GM19372 (cell line): ENCODE data around the gene RNF121.

ENCODE experiments used
- ATAC-seq: cut with Tn5 transposase; IDR thresholded peaks from one replicate; pipeline ENCODE4 v1.9.1; 2021; ENCODE audit warnings: mild to moderate bottlenecking, low read depth, moderate library complexity; ENCODE audit not compliant: unreplicated experiment

RNF121 gene

DNA sequence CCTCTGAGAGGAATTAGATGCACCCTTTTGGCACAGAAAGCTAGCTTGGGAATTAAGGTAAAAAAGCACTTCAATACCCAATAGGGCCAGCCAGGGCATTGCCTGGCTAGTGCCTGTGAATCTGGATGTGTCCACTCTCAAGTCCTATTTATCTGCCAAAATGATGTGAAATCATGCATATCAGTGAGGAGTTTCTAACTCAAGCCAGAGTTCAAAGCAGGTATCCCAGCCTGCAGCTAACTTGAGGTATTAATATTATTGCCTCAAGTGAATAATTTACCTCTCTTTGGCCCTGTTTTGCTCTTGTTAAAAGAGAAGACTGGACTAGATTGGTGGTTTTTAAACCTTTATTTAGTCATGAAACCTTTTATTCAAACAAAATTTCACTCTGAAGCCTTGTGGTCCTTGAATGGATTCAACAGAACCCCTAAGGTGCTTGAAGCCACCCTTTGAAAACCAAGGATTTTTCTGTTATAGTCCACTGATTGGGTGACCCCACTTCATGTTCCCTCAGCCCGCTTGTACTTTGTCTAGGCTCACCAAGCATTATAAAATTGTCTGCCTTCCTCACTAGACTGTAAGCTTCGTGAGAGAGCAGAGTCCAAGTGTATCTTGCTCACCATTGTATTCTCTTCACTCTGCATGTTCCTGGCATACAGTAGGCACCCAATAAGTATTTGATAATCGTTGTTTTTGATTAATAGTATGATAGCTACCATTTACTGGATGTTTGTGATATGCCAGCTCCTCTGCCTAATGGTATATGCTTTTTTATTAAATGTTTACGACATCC lies 4.5 kb downstream of the RNF121 start:
- no peak for ATAC-seq

DNA sequence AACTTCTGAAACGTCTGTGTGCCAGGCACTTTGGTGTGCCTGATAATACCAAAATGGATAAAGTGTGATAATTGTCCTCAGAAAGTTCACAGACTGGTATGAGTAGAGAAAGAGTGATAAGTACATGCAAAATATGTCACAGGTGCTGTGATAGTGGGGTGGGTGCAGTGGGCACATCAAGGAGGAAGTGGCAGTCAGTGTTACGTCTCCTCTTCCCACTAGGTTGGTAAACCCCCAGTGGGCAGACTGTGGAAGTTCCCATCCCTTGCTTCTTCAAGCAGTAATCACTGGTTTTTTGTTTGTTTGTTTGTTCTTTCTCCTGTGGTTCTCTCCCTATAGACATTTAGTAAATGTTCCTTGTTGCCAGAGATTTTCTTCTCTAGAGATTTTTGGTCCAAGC lies 5.4 kb downstream of the RNF121 start:
- ATAC-seq: no peak

DNA sequence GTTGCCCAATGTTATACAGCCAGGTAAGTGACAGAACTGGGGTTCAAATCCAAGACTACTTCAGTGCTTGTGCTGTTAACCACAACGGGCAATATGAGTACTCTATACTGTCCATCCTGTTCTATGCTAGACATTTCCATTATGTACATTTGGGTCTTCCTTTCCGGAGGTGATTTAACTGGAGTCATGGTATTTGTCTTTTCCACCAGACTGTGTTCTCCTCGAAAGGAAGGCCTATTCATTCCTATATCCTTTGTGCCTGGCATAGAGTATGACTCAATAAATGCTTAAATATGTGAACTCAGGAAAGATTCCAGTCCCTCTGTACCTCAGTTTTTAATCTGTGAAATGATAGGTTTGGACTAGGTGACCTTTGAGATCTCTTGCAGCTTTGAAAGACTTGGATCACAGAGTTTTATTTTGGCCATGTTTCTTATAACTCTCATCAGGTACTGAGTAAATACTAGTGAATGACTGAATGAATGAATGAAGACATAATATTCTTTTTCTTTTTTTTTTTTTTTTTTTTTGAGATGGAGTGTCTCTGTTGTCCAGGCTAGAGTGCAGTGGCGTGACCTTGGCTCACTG lies 6.6 kb downstream of the RNF121 start:
- no peak for ATAC-seq

DNA sequence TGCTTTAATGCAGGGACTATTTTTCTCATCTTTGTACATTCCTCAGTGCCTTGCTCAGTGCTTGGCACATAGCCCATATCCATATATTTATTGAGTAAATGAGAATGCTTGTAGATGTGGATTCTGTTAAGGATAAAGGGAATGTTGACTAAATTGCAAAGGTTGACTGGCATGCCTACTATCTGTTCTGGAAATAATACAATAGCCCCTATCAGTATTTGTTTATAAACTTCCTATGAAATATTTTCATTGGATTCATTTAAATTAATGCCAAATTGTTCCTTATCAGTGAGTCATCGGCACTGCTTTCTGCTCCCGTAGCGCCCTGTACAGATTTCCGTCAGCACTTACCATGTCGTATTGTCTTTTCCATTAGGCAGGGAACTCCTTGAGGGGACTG lies 8.0 kb downstream of the RNF121 start:
- ATAC-seq: no peak

DNA sequence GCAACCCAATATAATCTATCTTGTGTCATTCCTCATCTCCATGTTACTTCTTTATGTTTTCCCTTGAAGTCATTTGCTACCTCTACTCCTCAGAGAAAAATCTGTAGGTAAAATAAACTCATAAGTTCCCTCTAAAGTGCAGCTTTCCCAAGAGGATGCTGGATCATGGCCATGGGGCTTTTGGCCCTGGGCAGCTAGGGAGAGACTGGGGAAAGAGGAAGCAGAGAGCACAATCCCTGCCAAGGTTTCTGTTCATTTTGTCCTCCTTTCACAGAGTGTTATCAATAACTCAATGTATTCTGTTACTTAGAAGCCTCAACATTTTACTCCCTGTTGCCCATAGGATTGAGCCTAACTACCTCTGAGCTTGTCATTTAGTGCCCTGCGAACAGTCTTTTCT lies 9.0 kb downstream of the RNF121 start:
- no peak for ATAC-seq

DNA sequence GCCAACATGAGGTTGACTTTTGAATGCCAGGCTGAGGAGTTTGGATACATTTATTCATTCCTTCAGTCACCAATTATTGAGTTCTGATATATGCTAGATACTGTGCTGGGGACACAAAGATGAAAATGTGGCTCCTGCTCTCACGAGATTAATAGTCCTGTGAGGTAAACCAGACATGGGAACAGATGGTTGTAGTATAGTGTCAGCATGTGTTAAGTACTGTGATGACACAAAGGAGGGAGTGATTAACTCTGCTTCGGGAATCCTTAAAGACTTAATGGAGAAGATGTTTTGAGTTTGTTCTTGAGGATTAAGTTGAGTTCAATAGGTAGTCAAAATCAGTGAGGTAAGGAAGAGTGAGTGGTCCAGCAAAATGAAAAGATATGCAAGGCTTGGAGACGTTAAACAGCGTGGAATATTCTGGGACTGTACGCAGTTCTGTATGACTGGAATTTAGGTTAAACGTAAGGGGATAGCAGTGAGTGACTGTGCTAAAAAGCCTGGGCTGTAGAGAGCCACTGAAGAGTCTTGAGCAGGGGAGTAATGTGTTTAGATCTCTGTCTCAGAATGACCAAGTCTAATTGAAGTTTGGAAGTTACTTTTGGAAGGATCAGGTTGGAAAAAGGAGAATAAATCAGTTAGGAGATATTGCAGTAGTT lies 11.8 kb downstream of the RNF121 start:
- no peak for ATAC-seq

DNA sequence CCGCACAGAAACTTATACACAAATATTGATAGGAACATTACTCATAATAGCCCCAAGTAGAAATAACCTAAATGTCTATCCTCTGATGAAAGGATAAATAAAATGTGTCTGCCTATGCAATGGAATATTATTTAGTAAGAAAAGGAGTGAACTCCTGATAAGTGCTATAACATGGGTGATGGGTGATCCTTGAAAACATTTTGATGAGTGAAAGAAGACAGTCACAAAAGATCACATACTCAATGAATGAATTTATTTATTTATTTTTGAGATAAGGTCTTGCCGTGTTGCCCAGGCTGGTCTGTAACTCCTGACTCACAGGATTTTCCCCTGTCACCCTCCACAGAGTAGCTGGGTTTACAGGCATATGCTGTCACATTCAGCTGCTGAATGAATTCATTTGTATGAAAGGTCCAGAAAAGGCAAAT lies 17.3 kb downstream of the RNF121 start:
- no peak for ATAC-seq

DNA sequence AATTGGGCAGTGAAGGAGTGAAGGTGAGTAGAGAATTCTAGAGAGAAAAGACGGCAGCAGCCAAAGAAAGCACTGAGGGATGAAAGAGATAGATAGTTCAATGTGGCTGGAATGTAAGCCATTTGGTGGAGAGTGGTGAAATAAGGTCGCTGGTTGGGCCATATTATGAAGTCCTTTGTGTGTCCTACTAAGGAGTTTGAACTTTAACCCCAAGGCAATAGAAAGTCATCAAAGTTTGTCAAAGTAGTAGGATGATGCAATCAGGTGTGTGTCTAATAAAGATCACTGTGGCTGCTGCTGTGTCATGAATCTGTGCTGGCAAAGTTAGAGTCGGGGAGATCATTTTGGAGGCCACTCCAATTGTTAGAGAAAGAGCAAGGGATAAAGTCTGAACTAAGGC lies 18.7 kb downstream of the RNF121 start:
- ATAC-seq: no peak

DNA sequence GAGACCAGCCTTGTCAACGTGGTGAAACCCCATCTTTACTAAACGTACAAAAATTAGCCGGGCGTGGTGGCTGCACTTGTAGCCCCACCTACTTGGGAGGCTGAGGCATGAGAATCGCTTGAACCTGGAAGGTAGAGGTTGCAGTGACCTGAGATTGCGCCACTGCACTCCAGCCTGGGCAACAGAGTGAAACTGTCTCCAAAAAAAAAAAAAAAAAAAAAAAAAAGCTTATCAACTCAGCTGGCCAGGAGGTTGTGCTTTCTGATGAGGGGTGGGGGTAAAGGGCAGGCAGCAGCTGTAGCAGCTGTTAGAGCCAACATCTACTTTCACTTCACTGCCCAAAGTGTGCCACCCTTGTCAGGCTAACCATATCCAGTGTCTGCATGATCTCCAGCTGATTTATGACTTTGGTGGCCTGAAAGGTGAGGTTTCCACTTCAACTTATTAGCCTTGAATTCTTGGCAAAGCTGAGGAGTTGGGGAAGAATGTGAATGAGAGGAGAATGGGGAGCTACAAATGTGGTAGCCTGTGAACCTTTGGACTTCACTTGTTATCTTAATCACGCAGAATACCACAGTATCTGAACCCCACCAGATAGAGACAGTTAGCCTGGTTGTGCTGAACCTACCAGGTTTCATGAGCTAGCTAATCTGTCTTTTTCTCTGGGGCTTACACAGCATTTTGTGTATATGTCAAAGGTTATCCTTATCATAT lies 19.6 kb downstream of the RNF121 start:
- no peak for ATAC-seq

DNA sequence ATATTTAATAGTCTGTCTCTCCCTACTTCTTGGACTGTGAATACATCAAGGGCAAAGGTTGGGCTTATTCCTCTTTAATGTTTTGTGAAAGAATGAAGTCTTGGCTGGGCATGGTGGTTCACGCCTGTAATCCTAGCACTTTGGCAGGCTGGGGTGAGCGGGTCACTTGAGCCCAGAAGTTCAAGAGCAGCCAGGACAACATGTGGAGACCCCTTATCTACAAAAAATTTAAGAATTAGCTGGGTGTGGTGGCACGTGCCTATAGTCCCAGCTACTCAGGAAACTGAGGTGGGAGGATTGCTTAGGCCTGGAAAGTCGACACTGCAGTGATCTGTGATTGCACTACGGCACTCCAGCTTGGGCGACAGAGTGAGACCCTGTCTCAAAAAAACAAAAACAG lies 20.2 kb downstream of the RNF121 start:
- no peak for ATAC-seq

DNA sequence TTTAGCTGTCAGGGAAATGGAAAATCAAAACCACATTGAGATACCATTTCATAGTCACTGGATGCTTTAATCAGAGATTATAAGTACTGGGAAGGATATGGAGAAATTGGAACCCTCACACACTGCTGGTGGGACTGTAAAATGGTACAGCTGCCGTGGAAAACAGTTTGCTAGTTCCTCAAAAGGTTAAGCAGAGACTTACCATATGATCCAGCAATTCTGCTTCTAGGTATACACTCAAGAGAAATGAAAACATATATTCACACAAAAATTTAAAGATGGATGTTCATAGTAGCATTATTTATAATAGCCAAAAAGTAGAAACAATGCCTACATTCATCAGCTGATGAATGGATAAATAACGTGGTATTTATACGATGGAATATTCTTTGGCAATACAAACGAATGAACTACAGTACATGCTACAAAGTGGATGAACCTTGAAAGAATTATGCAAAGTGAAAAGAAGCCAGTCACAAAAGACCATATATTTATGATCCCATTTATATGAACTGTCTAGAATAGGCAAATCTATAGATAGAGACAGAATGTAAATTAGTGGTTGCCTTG lies 23.0 kb downstream of the RNF121 start:
- no peak for ATAC-seq

DNA sequence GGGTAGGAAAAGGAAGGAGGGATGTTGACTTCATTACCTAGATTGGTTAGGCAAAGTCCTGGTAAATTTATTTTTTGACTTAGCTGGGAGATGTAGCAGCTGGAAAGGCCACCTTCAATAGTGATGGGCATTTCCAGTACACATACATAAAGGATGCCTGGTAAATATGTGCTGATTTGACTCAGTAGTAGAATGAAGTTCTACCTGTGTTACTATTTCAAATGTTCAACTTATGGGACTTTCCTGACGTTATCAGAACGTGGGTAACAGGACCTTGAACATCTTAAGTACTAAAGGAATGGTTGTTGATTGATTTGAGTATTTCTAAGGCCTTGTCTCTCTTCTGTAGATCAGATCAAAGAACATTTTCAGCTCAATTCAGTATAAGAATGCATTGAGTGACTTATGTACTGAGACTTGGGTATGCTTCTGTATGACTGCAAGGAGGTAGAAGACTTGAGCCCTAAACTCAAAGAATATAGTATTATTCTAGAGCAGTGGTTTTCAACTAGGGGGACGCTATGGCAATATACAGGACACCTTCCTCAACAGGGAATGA lies 27.1 kb downstream of the RNF121 start:
- ATAC-seq: no peak

DNA sequence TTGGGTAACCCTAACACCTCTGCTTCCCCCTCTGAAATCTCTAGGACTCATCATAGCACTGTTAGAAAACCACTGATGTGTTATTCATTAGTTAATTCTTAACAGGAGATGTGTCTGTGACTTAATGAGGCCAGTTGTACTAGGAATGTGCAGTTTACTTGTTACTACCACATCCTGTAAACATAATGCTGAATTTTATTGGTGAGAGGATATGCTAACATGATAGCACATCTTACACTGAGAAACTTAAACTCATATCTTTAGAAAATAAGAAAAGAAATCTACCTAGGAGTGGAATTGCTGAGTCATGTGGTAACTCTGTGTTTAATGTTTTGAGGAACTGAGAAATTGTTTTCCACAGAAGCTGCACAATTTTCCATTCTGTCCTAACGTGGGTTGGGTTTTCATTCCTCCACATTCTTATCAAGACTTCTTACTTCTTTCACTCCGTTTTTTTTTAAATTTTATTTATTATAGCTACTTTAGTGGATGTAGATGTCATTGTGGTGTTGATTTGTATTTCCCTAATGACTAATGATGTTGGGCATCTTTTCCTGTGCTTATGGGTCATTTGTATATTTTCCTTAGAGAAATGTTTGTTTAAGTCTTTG lies 33.7 kb downstream of the RNF121 start:
- ATAC-seq: peak; percentile 91

DNA sequence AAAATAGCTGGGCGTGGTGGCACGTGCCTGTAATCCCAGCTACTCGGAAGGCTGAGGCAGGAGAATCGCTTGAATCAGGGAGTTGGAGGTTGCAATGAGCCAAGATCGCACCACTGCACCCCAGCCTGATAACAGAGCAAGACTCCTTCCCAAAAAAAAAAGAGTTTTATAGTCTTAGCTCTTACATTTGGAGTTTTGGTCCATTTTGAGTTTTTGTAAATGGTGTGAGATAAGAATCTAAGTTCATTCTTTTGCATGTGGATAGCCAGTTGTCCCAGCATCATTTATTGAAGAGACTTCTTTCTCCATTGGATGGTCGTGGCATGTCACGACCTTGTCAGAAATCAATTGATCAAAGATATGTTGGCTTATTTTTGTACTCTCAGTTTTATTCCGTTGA lies 34.6 kb downstream of the RNF121 start:
- ATAC-seq: no peak

DNA sequence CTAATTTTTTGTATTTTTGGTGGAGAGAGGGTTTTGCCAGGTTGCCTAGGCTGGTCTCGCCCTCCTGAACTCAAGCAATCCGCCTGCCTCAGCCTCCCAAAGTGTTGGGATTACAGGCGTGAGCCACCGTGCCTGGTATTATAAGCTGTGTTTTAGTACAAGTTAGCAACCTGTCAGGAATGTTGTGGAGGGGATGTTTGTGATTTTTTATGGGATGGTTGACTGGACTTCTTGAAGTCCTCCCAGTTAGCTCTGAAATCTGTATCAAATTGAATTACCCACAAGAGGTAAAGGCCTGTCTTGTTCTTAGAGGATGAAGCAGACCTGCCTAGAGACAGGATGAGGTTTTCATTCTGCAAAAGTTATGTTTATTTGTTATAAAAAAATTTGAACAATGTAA lies 35.8 kb downstream of the RNF121 start:
- ATAC-seq: no peak

DNA sequence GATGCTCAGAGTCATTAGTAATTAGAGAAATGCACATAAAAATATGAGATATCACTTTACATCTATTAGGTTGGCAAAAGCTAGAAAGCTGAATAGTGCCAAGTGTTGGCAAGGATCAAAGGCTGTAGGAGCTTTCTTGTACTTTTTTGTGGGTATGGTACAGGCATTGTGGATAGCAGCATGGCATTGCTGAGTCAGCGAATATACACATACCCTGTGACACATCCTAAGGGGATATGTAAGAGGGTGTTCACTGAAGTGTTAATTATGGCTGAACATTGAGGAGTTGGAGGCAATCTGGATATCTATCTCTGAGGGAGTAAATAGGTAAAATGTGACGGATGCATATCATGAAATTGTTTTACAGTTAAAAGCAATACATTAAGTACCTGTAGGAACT lies 42.8 kb downstream of the RNF121 start:
- ATAC-seq: no peak

DNA sequence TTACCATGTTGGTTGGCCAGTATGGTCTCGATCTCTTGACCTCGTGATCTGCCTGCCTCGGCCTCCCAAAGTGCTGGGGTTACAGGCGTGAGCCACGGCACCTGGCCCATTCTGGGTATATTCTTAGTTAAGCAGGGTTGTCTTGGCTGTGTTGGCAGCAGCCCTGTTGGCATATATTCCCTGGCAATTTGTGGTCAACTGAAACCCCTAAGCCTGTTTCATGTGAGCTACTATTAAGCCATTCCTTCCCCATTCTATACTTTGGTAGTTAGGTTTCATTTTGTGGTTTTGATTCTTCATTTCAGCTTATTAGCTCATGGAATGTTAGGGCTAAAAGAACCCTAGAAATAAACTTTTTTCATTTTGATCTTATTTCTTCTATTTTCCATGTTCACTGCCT lies 47.7 kb downstream of the RNF121 start:
- ATAC-seq: no peak

DNA sequence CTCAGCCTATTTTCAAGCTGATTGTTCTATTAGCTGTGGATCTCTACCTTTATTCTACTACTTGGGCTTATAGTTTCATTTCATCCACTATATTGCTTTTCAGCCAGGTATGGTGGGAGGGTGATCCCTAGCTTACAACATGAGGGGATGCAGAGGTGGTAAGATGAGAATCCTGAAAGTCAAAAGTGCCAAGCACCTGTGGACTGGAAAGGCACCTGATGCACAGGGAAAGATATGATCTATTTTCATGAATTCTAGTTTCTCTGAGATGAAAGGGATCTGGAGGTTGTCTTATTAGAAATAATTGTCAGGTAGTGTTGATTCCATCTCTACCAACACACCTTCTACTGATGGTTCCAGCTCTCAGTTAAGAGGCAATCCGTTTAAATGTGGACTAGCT lies 48.2 kb downstream of the RNF121 start:
- ATAC-seq: no peak

DNA sequence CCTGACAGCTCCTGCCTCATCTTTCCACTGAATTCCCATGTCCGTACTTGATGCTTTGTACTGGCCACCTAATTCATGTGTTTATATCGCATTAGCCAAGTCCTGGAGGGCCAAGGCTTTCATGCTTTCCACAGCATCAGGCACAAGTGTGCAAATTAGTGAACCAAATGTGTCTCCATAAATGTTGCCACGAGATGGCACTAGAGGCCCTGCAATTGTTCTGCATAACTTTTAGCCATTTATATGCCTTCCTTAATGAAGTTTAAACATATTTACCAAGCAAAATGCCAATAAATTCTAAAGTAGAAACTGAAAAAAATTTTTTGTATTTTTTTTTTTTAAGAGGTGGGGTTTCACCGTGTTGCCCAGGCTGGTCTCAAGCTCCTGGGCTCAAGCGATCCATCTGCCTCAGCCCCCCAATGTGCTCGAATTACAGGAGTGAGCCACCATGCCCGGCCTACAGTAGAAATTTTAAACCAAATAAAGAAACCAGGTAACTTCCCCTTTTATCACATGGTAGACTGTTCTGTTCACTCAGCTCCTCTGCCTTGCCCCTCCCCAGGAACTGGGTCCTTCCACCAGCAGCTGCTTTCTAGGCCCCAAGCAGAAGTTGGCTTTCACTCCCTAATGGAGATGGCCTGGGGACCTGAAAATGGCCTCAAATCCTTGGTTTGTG lies 49.0 kb downstream of the RNF121 start:
- ATAC-seq: no peak

DNA sequence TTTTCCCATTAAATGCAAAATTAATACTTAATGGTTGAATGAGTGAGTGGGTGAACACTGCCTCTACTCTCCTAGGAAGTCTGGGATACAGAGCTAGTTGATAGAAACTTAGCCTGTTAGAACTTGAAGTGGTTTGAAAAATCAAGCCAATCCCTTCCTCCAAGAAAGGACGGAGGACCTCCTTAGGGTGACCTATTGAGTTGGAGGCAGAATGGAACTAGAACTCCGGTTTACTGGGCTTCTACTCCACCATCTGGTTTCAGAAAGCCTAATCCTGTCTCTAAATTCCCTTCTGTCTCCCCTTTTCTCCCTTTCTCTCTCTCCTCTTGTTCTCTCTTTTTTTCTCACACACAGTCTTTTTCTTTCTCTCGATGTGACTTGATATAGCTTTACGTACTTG lies 50.2 kb downstream of the RNF121 start:
- ATAC-seq: no peak
